ENCODE data around the gene PER1.

The PER1 gene

DNA sequence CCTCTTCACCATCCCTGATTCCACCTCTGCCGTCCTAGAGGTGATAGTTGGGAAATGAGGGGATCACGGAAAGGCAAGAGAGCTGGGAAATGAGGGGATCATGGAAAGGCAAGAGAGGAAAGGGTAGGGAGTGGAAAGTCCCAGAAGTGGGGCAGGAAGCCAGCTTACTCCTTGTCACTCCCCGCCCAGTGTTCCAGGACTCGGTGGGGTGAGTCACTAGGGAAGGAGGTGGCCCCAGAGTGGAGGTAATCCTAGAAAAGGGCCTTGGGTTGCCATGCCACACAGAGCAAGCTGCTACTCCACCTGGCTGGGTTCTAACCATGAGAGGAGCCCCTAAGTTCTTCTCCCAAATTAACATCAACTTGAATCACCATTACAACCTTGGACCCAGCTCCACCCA is 48.7 kb downstream of the PER1 start:
- no peaks in the 10 kb centered on the region for H3K9me3 Mint-ChIP-seq
- no peak overlapping the region for H3K4me3 Mint-ChIP-seq
- peaks cover 4% of the 10 kb centered on the region for H3K4me1 Mint-ChIP-seq
- ATAC-seq (ENCODE audit: low read depth) = no peak
- no peak overlapping the region for H3K27ac Mint-ChIP-seq
- no peaks in the 10 kb centered on the region for H3K36me3 Mint-ChIP-seq
- no peak for DNase-seq (ENCODE audit: low spot score in 2 of 2)
- no peaks in the 10 kb centered on the region for H3K27me3 Mint-ChIP-seq

DNA sequence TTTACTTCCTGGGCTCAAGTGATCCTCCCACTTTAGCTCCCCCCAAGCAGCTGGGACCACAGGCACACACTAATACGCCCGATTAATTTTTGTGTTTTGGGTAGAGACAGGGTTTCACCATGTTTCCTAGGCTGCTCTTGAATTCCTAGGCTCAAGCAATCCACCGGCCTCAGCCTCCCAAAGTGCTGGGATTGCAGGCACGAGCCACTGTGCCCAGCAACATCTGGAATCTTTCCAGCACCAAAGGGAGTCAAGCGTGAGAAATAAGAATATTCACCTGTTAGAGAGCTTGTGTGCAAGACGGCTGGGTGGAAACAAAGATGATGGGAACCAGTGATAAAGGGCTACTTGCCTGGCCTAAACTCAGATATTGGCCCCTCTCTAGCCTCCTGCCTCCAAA is 50.5 kb downstream of the PER1 start:
- DNase-seq (ENCODE audit: low spot score in 2 of 2) (no peak), ATAC-seq (ENCODE audit: low read depth) (no peak)
- Mint-ChIP-seq H3K27ac (no peak overlapping the region), H3K4me3 (no peak overlapping the region), H3K27me3 (peaks cover 2% of the 10 kb centered on the region), H3K9me3 (no peaks in the 10 kb centered on the region), H3K4me1 (peaks cover 8% of the 10 kb centered on the region), H3K36me3 (no peaks in the 10 kb centered on the region)

- Mint-ChIP-seq H3K4me3 (no peak overlapping the region), H3K27me3 (peaks cover 2% of the 10 kb centered on the region), H3K4me1 (peaks cover 8% of the 10 kb centered on the region), H3K36me3 (no peaks in the 10 kb centered on the region), H3K27ac (no peak overlapping the region), H3K9me3 (no peaks in the 10 kb centered on the region)
- ATAC-seq (ENCODE audit: low read depth) = no peak
- no peak for DNase-seq (ENCODE audit: low spot score in 2 of 2)
Measured at GRCh38 chr17:8100763-8101162, 51.4 kb downstream of the PER1 start.

- Mint-ChIP-seq H3K9me3 (no peaks in the 10 kb centered on the region), H3K27me3 (peaks cover 2% of the 10 kb centered on the region)
- DNase-seq (ENCODE audit: low spot score in 2 of 2) = no peak
Measured at GRCh38 chr17:8100111-8100510, 52.1 kb downstream of the PER1 start.

DNA sequence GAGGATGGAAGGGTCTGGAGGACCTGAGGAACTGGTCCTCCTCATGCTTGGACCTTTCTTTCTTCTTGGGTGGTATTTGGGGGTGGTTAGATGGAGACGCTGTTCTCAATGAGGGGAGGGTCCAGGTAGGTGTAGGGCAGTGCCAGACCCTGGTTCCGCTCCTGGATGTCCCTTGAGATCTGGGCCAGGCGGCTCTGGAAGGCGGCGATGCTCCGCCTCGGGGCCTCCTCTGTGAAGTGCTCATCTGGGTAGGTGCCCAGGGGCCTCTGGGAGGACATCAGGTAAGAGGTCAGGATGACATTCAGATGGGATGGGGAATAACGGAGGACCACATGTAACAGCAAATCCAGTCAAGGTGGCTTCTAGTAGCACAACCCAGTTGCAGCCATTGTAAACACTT is 55.7 kb downstream of the PER1 start:
- ATAC-seq (ENCODE audit: low read depth) (no peak), DNase-seq (ENCODE audit: low spot score in 2 of 2) (no peak)
- H3K27ac Mint-ChIP-seq = no peak overlapping the region
- H3K4me3 Mint-ChIP-seq = no peak overlapping the region
- no peaks in the 10 kb centered on the region for H3K9me3 Mint-ChIP-seq
- peaks cover 14% of the 10 kb centered on the region for H3K4me1 Mint-ChIP-seq
- H3K27me3 Mint-ChIP-seq = peaks cover 2% of the 10 kb centered on the region
- no peaks in the 10 kb centered on the region for H3K36me3 Mint-ChIP-seq

More at GRCh38 chr17:8100111-8100510, 52.1 kb downstream of the PER1 start:
- Mint-ChIP-seq H3K4me1 (peaks cover 5% of the 10 kb centered on the region), H3K4me3 (no peak overlapping the region), H3K27ac (no peak overlapping the region), H3K36me3 (no peaks in the 10 kb centered on the region)
- ATAC-seq (ENCODE audit: low read depth) = no peak

- H3K27me3 Mint-ChIP-seq = peaks cover 2% of the 10 kb centered on the region
Measured at GRCh38 chr17:8095361-8095760, 56.8 kb downstream of the PER1 start.

DNA sequence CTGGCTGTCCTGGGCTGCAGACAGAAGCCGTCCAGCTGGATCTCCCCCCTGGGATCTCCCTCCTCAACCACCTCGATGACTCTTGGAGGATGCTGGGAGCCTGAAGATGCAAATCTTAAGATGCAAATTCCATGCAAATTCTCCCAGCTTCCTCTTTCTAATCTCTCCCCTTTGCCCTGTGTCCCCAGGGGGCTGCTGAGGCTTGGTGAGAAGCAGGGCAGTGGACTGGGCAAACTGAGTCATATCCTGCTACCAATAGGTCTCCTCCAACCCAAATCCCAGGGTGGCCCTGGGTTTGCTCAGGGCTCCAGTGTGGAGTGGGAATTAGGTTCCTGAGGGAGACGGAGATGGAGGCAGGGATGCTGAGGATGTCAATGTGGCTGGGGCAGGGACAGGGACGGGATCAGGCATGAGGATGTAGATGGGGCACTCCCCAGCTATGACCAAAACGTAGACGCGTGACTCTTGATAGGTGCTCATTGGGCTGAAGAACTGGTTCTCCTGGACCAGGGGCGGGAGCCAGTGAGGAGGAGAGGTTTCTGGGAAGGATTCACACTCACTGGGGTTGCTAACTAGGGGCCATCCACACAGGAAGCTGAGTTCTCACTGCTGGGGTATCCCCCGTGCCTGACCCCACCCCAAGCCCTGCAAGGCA is 61.0 kb downstream of the PER1 start:
- H3K27me3 Mint-ChIP-seq = peaks cover 5% of the 10 kb centered on the region
- no peaks in the 10 kb centered on the region for H3K36me3 Mint-ChIP-seq
- peaks cover 34% of the 10 kb centered on the region for H3K4me1 Mint-ChIP-seq
- ATAC-seq (ENCODE audit: low read depth) (peak; percentile 93), DNase-seq (ENCODE audit: low spot score in 2 of 2) (peak; percentile 59 to 74)
- no peaks in the 10 kb centered on the region for H3K9me3 Mint-ChIP-seq
- H3K4me3 Mint-ChIP-seq = peak overlapping the region; percentile 71
- H3K27ac Mint-ChIP-seq = peak overlapping the region; percentile 87

More at GRCh38 chr17:8095361-8095760, 56.8 kb downstream of the PER1 start:
- no peak overlapping the region for H3K27ac Mint-ChIP-seq
- no peak overlapping the region for H3K4me3 Mint-ChIP-seq
- H3K9me3 Mint-ChIP-seq = no peaks in the 10 kb centered on the region
- DNase-seq (ENCODE audit: low spot score in 2 of 2) (no peak), ATAC-seq (ENCODE audit: low read depth) (no peak)
- peaks cover 26% of the 10 kb centered on the region for H3K4me1 Mint-ChIP-seq
- H3K36me3 Mint-ChIP-seq = no peaks in the 10 kb centered on the region
